HepG2 (cell line): ENCODE data around the gene PDE4D. TPM values are rescaled to one million over a fixed set of nuclear protein-coding genes. Genes with fewer than 3 reads are reported as not detected.

Source experiments
- ATAC-seq: fragments of 200-7000 bp; cut with Tn5 transposase; 3 replicates; pipeline ENCODE4 v1.9.1; 2020; ENCODE audit warnings: mild to moderate bottlenecking, moderate library complexity
- BruUV-seq: library from RNA; stranded (reverse); fragments of 400-500 nt; replicated peaks from 2 replicates; lab custom pipeline; 2021; lab: Mats Ljungman, UMichigan
- CTCF ChIA-PET: fragments of 300-600 bp; formaldehyde crosslinking; extraction: SDS; loops from one replicate; lab custom pipeline; 2021; ENCODE audit warnings: low total read pairs, inconsistent platforms, low intra/inter-chr PET ratio; lab: Yijun Ruan, JAX
- POLR2A ChIA-PET: fragments of 350-600 bp; sonication (Branson Sonifier 250); formaldehyde crosslinking; loops from one replicate; lab custom pipeline; 2020; ENCODE audit warnings: antibody characterized with exemption, inconsistent platforms; lab: Yijun Ruan, JAX
- DNase-seq: peaks from one replicate; pipeline ENCODE4 v3.0.0-alpha.2; 2015; ENCODE audit warnings: low spot score
- FAIRE-seq: peaks from 3 replicates; lab custom pipeline; 2011; peaks lifted over from hg19 to GRCh38; lab: Jason Lieb, UNC
- H2AFZ ChIP-seq: one replicate; pipeline ENCODE4 v1.6.1; 2011; ENCODE audit warnings: low read length, inconsistent platforms
- H3K27ac ChIP-seq: fragments of 300-600 bp; 3 replicates; pipeline ENCODE4 v1.8.0; 2011; ENCODE audit warnings: mixed run types, mild to moderate bottlenecking, mixed read lengths, low read length, inconsistent platforms; ENCODE audit not compliant: insufficient read depth; ENCODE audit errors: extremely low read length
- H3K27me3 ChIP-seq, 2 experiments: fragments of 200-600 bp in 1 of 2; 2 replicates in 1 of 2; 3 replicates in 1 of 2; pipeline versions ENCODE4 v1.6.0 to v1.8.0; 2011; ENCODE audit warnings: low read length in 2 of 2, mild to moderate bottlenecking in 2 of 2, moderate library complexity in 2 of 2, inconsistent platforms in 1 of 2; ENCODE audit not compliant: insufficient read depth in 2 of 2, control insufficient read depth in 1 of 2
- H3K36me3 ChIP-seq, 2 experiments: fragments of 200-600 bp in 1 of 2; replicated peaks in 1 of 2; 2 replicates in 1 of 2; 3 replicates in 1 of 2; pipeline versions ENCODE4 v1.5.1 to v1.8.0; 2011; ENCODE audit warnings: low read length in 2 of 2, inconsistent platforms in 1 of 2; ENCODE audit not compliant: insufficient read depth in 2 of 2, control insufficient read depth in 1 of 2
- H3K4me1 ChIP-seq: 2 replicates; pipeline ENCODE4 v1.5.1; 2012; ENCODE audit warnings: low read length, inconsistent platforms; ENCODE audit not compliant: insufficient read depth
- H3K4me2 ChIP-seq: 2 replicates; pipeline ENCODE4 v1.6.0; 2011; ENCODE audit warnings: low read depth, low read length, inconsistent platforms
- H3K4me3 ChIP-seq, 3 experiments: fragments of 200-600 bp in 1 of 3; sonication (generic), shearing (Covaris generic) in 1 of 3; replicated peaks in 1 of 3; 2 replicates each; pipeline ENCODE4 v1.5.1; 2011 to 2016; ENCODE audit warnings: low read length in 3 of 3, inconsistent platforms in 2 of 3, low read depth in 2 of 3, mild to moderate bottlenecking in 2 of 3, control low read depth in 1 of 3, mixed read lengths in 1 of 3; ENCODE audit not compliant: insufficient read depth in 1 of 3
- H3K79me2 ChIP-seq: one replicate; pipeline ENCODE4 v1.6.1; 2011; ENCODE audit warnings: low read length, inconsistent platforms; ENCODE audit not compliant: insufficient read depth
- H3K9ac ChIP-seq: 2 replicates; pipeline ENCODE4 v1.6.0; 2011; ENCODE audit warnings: mild to moderate bottlenecking, low read depth, low read length, inconsistent platforms; ENCODE audit not compliant: insufficient read depth
- H3K9me3 ChIP-seq: 2 replicates; pipeline ENCODE4 v1.5.1; 2012; ENCODE audit warnings: mild to moderate bottlenecking, low read length
- H4K20me1 ChIP-seq: 2 replicates; pipeline ENCODE4 v1.6.0; 2011; ENCODE audit warnings: inconsistent platforms, mild to moderate bottlenecking, low read length, moderate library complexity; ENCODE audit not compliant: insufficient read depth
- ZBTB38 ChIP-seq: sonication (generic); formaldehyde crosslinking; IDR thresholded peaks from 2 replicates; pipeline ENCODE4 v1.5.1; 2020; ENCODE audit warnings: mild to moderate bottlenecking, missing genetic modification reagents
- WGBS: methylation state at CpG from one replicate; pipeline ENCODE4 v1.1.6; 2017; ENCODE audit warnings: low lambda C conversion rate; 5-methylcytosine and 5-hydroxymethylcytosine counted together
- in situ Hi-C: cut with HindIII; loops from 2 replicates; pipeline ENCODE4 v1.10.0; 2017; ENCODE audit warnings: low pct_unique_long_range_greater_than_20kb; ENCODE audit not compliant: extremely low pct_ligation_motif_present
- intact Hi-C: fragments of 100-400 bp; cut with micrococcal nuclease; formaldehyde crosslinking; loops from one replicate; pipeline ENCODE4 v1.10.0; 2022; ENCODE audit not compliant: unreplicated experiment
- polyA plus RNA-seq, 8 experiments: library from polyadenylated mRNA; depleted of rRNA in 3 of 8; stranded (reverse) in 7 of 8; unstranded in 1 of 8; fragments of >200 nt; fragmentation: Illumina TruSeq in 4 of 8; extraction: Trizol in 4 of 8; gene quantifications; 2 replicates each; pipeline versions ENCODE4 v1.2.1 to v1.2.3, GENCODE V29; 2011 to 2016; ENCODE audit warnings: low read depth in 4 of 8, missing spikeins in 1 of 8, mixed read lengths in 1 of 8; ENCODE audit not compliant: insufficient read depth in 1 of 8
- total RNA-seq, 5 experiments: library from RNA; depleted of rRNA; stranded (reverse); fragments of >200 nt; fragmentation: Illumina TruSeq; extraction: Trizol; gene quantifications; 2 replicates each; pipeline ENCODE4 v1.2.3, GENCODE V29; 2016; ENCODE audit warnings: low read depth in 1 of 5
- TF ChIP-seq, protein P1 (sequence below), 2 experiments: sonication (generic) in 1 of 2; formaldehyde crosslinking in 1 of 2; IDR thresholded peaks; 2 replicates each; pipeline versions ENCODE4 v1.6.1 to v1.9.0; 2014 to 2022; ENCODE audit warnings: antibody characterized with exemption in 1 of 2, borderline replicate concordance in 1 of 2, inconsistent platforms in 1 of 2, low read depth in 1 of 2, missing genetic modification reagents in 1 of 2

PDE4D gene
- total and polyA plus RNA-seq, 2 of the 13 experiments (the other 11 are each of a cell fraction or from before 2014, with no cell fraction given): 7.0 to 12.2 TPM

DNA sequence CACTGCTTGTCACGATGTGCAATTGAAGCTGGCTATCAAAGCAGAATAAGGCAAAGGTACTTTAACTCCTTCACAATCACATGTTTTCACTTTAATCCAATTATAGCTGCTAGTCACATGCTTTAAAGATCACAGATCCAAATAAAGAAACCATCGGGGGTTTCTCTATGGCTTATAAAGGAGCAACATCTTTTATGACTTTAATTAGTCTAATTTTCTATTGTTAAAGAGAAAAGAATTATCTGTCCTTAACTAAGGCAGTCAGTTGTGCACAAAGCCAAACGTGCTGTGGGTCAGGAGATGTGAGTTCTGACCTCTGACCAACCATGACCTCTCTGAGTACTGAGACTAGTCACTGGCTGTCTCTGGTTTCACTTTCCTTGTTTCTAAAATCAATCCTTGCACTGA, 749.6 kb downstream of the PDE4D start:
- CTCF ChIA-PET: no interaction called here
- Histone ChIP-seq H3K4me1 (no peaks in the 10 kb centered on the region), H3K27ac (no peak overlapping the region), H3K4me2 (no peak overlapping the region), H3K36me3 (no peaks in the 10 kb centered on the region), H2AFZ (no peak overlapping the region), H3K4me3 (no peak overlapping the region), H3K79me2 (no peaks in the 10 kb centered on the region), H3K27me3 (no peaks in the 10 kb centered on the region; a peak in 1 of 5 replicates), H3K9ac (no peak overlapping the region), H4K20me1 (no peaks in the 10 kb centered on the region), H3K9me3 (no peaks in the 10 kb centered on the region)
- DNase-seq: no peak
- ATAC-seq: no peak
- no peak for FAIRE-seq
- no TSS peak for BruUV-seq
- WGBS: 57% methylated on average over 3 of the region's 3 CpGs
- intact Hi-C loops: no loop called here
- POLR2A ChIA-PET: no interaction called here
- in situ Hi-C loops: no loop called here
- TF ChIP-seq, protein P1, sequence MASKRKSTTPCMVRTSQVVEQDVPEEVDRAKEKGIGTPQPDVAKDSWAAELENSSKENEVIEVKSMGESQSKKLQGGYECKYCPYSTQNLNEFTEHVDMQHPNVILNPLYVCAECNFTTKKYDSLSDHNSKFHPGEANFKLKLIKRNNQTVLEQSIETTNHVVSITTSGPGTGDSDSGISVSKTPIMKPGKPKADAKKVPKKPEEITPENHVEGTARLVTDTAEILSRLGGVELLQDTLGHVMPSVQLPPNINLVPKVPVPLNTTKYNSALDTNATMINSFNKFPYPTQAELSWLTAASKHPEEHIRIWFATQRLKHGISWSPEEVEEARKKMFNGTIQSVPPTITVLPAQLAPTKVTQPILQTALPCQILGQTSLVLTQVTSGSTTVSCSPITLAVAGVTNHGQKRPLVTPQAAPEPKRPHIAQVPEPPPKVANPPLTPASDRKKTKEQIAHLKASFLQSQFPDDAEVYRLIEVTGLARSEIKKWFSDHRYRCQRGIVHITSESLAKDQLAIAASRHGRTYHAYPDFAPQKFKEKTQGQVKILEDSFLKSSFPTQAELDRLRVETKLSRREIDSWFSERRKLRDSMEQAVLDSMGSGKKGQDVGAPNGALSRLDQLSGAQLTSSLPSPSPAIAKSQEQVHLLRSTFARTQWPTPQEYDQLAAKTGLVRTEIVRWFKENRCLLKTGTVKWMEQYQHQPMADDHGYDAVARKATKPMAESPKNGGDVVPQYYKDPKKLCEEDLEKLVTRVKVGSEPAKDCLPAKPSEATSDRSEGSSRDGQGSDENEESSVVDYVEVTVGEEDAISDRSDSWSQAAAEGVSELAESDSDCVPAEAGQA (IDR thresholded peaks at IDR 0.05; ENCODE audit: low read depth): no peak
- TF ChIP-seq, protein P1 (CRISPR knock-in tag; IDR thresholded peaks at IDR 0.05; ENCODE audit: borderline replicate concordance): no peak
- no peak for TF ChIP-seq ZBTB38 (CRISPR knock-in tag)
